Breast epithelium (tissue), 4 donors: ENCODE results near the gene SNRNP200. TPM values are rescaled to one million over a fixed set of nuclear protein-coding genes. Genes with fewer than 3 reads are reported as not detected.

Experiments used
- DNase-seq, 2 donors: peaks; one replicate each; pipeline ENCODE4 v3.0.0-alpha.2; 2019; ENCODE audit warnings: low spot score in 2 of 2
- H3K27ac ChIP-seq, 2 donors: fragments of 200-600 bp; sonication (generic) in 1 of 2; one replicate each; pipeline ENCODE4 v1.5.1; 2016 to 2019; ENCODE audit warnings: mild to moderate bottlenecking in 1 of 2
- H3K27me3 ChIP-seq, 2 donors: fragments of 200-600 bp; sonication (generic) in 1 of 2; one replicate each; pipeline versions ENCODE4 v1.5.1 to v1.6.0; 2017 to 2019; ENCODE audit warnings: control low read depth in 1 of 2, mild to moderate bottlenecking in 1 of 2
- H3K36me3 ChIP-seq: fragments of 200-600 bp; one replicate; pipeline ENCODE4 v1.5.1; 2019
- H3K4me1 ChIP-seq, 2 donors: fragments of 200-600 bp; sonication (generic); one replicate each; pipeline ENCODE4 v1.5.1; 2016 to 2019; ENCODE audit warnings: control low read depth in 1 of 2
- H3K4me3 ChIP-seq, 3 donors: fragments of 200-600 bp; sonication (generic); 1 replicate in 2 of 3; 2 replicates in 1 of 3; pipeline ENCODE4 v1.5.1; 2016 to 2019; ENCODE audit warnings: mild to moderate bottlenecking in 3 of 3, moderate library complexity in 2 of 3
- H3K9me3 ChIP-seq, 2 donors: fragments of 200-600 bp; sonication (generic) in 1 of 2; one replicate each; pipeline ENCODE4 v1.5.1; 2016 to 2019; ENCODE audit warnings: control low read depth in 1 of 2
- POLR2A ChIP-seq: fragments of 450-650 bp; IDR thresholded peaks from one replicate; pipeline ENCODE4 v1.6.1; 2016; ENCODE audit warnings: antibody characterized with exemption, mild to moderate bottlenecking, moderate library complexity
- POLR2AphosphoS5 ChIP-seq, 3 donors: sonication (generic); formaldehyde crosslinking; IDR thresholded peaks; one replicate each; pipeline ENCODE4 v1.6.1; 2017; ENCODE audit warnings: antibody characterized with exemption in 3 of 3
- intact Hi-C: fragments of 100-400 bp; cut with DNase I; formaldehyde crosslinking; loops from one replicate; pipeline ENCODE4 v1.15.1; 2023; ENCODE audit warnings: low total_unique reads
- total RNA-seq, 3 donors: library from RNA; depleted of rRNA; stranded (reverse); fragments of >200 nt; gene quantifications; one replicate each; pipeline ENCODE4 v1.1.0, GENCODE V29; 2016
- TF ChIP-seq, protein P1 (sequence below), 3 donors: fragments of 450-650 bp; IDR thresholded peaks; one replicate each; pipeline ENCODE4 v1.5.1; 2016 to 2017; ENCODE audit warnings: antibody characterized with exemption in 3 of 3, mild to moderate bottlenecking in 3 of 3, moderate library complexity in 3 of 3

Gene SNRNP200
- total RNA-seq, 3 donors from 2014 or later = 99.4 to 111 (median 109) TPM

- DNase-seq = no peak
- peak within 1 kb of the TSS; percentile 71 to 85 for H3K27ac ChIP-seq
- TF ChIP-seq, protein P1, sequence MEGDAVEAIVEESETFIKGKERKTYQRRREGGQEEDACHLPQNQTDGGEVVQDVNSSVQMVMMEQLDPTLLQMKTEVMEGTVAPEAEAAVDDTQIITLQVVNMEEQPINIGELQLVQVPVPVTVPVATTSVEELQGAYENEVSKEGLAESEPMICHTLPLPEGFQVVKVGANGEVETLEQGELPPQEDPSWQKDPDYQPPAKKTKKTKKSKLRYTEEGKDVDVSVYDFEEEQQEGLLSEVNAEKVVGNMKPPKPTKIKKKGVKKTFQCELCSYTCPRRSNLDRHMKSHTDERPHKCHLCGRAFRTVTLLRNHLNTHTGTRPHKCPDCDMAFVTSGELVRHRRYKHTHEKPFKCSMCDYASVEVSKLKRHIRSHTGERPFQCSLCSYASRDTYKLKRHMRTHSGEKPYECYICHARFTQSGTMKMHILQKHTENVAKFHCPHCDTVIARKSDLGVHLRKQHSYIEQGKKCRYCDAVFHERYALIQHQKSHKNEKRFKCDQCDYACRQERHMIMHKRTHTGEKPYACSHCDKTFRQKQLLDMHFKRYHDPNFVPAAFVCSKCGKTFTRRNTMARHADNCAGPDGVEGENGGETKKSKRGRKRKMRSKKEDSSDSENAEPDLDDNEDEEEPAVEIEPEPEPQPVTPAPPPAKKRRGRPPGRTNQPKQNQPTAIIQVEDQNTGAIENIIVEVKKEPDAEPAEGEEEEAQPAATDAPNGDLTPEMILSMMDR (IDR thresholded peaks at IDR 0.05) = no peak
- TF ChIP-seq POLR2A (no peak), POLR2AphosphoS5 (IDR thresholded peaks at IDR 0.05) (no peak)
These were observed 19.9 kb upstream of the SNRNP200 start, which contains the start of gene ITPRIPL1 for GRCh38 chr2:96325041-96325883. ITPRIPL1 (plus strand) TSS chr2:96325317; CDS start chr2:96325840, 523 bp downstream.

GRCh38 chr2:96324721-96325040 is 19.3 kb upstream of the SNRNP200 start:
- TF ChIP-seq POLR2AphosphoS5 (IDR thresholded peaks at IDR 0.05) (no peak), POLR2A (no peak)
- TF ChIP-seq, protein P1 (IDR thresholded peaks at IDR 0.05) = no peak
- Histone ChIP-seq H3K27ac (peak overlapping the region; percentile 71 to 85), H3K9me3 (no peaks in the 10 kb centered on the region), H3K27me3 (no peaks in the 10 kb centered on the region), H3K4me3 (peak overlapping the region; percentile 56 to 75 (median 64)), H3K4me1 (peaks cover under 1 to 5% of the 10 kb centered on the region in 2 donors), H3K36me3 (no peaks in the 10 kb centered on the region)
- no peak for DNase-seq
- intact Hi-C loops = loop anchor here (10.0 kb wide), 2 partner anchors 200 to 1170 kb away; partner anchors contain the start of gene ZNF514

More at GRCh38 chr2:96325041-96325883, 19.9 kb upstream of the SNRNP200 start, which contains the start of gene ITPRIPL1:
- peaks cover 3 to 5% of the 10 kb centered on the region in 2 donors for H3K4me1 ChIP-seq
- H3K36me3 ChIP-seq = no peaks in the 10 kb centered on the region
- H3K27me3 ChIP-seq = no peaks in the 10 kb centered on the region
- no peaks in the 10 kb centered on the region for H3K9me3 ChIP-seq
- peak within 1 kb of the TSS; percentile 56 to 75 (median 64) for H3K4me3 ChIP-seq
- intact Hi-C loops = loop anchor here (10.0 kb wide), 2 partner anchors 200 to 1170 kb away; partner anchors contain the start of gene ZNF514

DNA sequence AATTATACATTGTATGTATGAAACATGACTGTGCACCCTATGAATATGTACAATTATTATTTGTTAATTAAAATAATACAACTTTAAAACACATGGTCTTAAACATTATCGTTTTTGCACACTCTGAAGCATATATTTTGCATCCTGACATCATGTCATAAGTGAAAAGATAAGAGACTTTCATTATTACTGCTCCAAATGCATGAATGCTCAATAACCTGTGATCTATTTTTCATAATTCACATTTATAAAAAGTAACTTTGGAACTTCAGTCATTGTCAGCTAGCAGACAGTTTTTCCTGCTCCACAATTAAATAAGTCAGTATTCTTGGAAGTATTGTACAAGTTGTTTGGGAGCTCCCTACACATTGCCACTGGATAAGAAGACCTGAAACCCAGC is 18.5 kb upstream of the SNRNP200 start:
- no peaks in the 10 kb centered on the region for H3K27me3 ChIP-seq
- no peak for DNase-seq
- intact Hi-C loops = loop anchor here (10.0 kb wide), 2 partner anchors 201 to 1169 kb away; partner anchors contain the start of gene ZNF514
- no peaks in the 10 kb centered on the region for H3K9me3 ChIP-seq
- TF ChIP-seq, protein P1 (IDR thresholded peaks at IDR 0.05) = no peak
- no peak for TF ChIP-seq POLR2A
- TF ChIP-seq POLR2AphosphoS5 (IDR thresholded peaks at IDR 0.05) = no peak
- H3K4me3 ChIP-seq = no peak overlapping the region
- H3K36me3 ChIP-seq = no peaks in the 10 kb centered on the region
- H3K27ac ChIP-seq = no peak overlapping the region
- H3K4me1 ChIP-seq = peaks cover 0 to 5% of the 10 kb centered on the region in 2 donors

DNA sequence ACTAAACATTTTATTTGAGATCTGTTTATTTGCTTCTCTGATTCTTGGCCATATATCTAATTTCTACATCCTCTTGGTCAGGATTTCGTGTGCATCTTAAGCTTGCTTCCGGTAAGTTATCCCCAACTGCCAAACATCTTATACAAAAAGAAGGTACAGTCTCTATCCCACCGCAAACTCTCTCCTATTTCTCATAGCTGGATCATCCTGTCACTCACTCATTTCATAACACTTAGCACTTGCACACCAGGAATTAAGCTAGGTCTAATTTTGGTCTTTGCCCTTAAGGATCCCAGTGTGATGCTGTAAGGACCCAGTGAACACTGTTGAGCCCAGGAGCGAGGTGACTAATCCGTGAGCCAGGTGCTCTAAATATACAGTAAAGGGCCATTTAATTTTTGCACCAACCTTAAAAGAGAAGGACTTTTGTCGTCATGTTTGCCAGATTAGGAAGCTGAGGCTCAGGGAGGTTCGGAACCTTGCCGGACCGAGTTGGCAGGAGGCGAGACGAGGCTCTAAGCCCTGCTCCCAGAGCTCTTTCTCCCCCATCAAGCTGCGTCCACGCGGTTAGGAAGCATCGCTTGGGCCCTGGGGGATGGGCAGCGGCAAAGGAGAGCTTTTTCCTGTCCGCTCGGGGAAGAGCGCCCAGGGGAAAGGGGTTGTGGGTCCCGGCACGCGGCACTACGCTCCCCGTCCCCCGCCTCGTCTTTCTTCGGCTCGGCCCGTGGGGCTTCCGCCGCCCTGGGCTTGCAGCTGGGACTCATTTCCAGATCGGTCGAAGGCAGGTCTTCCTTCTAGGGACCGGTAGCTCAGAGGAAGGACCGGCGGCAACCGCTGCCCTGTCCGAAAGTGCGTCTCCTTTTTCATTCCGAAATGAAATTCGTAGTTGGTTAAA is 15.6 kb upstream of the SNRNP200 start:
- Histone ChIP-seq H3K9me3 (no peaks in the 10 kb centered on the region), H3K4me3 (peak overlapping the region; percentile 60 to 81 (median 68)), H3K4me1 (peaks cover 0 to 5% of the 10 kb centered on the region in 2 donors), H3K36me3 (no peaks in the 10 kb centered on the region), H3K27ac (peak overlapping the region; percentile 57 to 58), H3K27me3 (no peaks in the 10 kb centered on the region)
- TF ChIP-seq POLR2AphosphoS5 (IDR thresholded peaks at IDR 0.05) = no peak
- no peak for TF ChIP-seq POLR2A
- TF ChIP-seq, protein P1 (IDR thresholded peaks at IDR 0.05) = no peak
- intact Hi-C loops = loop anchor here (10.0 kb wide), 2 partner anchors 204 to 1166 kb away; partner anchors contain the start of gene ZNF514
- DNase-seq = no peak
